Omental fat pad (tissue), 4 donors: ENCODE measurements around the gene CAMK1D. TPM values are rescaled to one million over a fixed set of nuclear protein-coding genes. Genes with fewer than 3 reads are reported as not detected.

Experiments used
- ATAC-seq: fragments of 150-250 bp; one replicate; pipeline ENCODE4 v1.9.1; 2016; ENCODE audit warnings: mild to moderate bottlenecking, moderate library complexity; ENCODE audit not compliant: low FRiP score
- DNase-seq: peaks from one replicate; pipeline ENCODE4 v3.0.0-alpha.2; 2019; ENCODE audit warnings: low spot score
- CTCF ChIP-seq, 3 donors: fragments of 450-650 bp; IDR thresholded peaks; one replicate each; pipeline ENCODE4 v1.5.1; 2016 to 2017; ENCODE audit warnings: antibody characterized with exemption in 3 of 3, mild to moderate bottlenecking in 3 of 3, moderate library complexity in 2 of 3
- total RNA-seq, 4 donors: library from RNA; depleted of rRNA; stranded (reverse); fragments of >200 nt; gene quantifications; one replicate each; pipeline ENCODE4 v1.1.0, GENCODE V29; 2016

The CAMK1D gene
- total RNA-seq, 4 donors from 2014 or later, result 6.0 to 15.8 (median 8.8) TPM

GRCh38 chr10:12757351-12757750, 408.0 kb downstream of the CAMK1D start:
- no peak for DNase-seq
- no peak for TF ChIP-seq CTCF (IDR thresholded peaks at IDR 0.05)
- no peak for ATAC-seq

- TF ChIP-seq CTCF (IDR thresholded peaks at IDR 0.05), result no peak
- no peak for DNase-seq
- ATAC-seq, result no peak
These were observed 408.9 kb downstream of the CAMK1D start for GRCh38 chr10:12758271-12758670.

- DNase-seq (no peak), ATAC-seq (no peak)
- TF ChIP-seq CTCF (IDR thresholded peaks at IDR 0.05), result no peak
These were observed 416.9 kb downstream of the CAMK1D start for GRCh38 chr10:12766223-12766622.

- ATAC-seq (no peak), DNase-seq (no peak)
- TF ChIP-seq CTCF (IDR thresholded peaks at IDR 0.05), result no peak
These were observed 419.1 kb downstream of the CAMK1D start for GRCh38 chr10:12768156-12769100.

GRCh38 chr10:12769323-12770044, 420.1 kb downstream of the CAMK1D start:
- no peak for ATAC-seq
- DNase-seq, result no peak
- no peak for TF ChIP-seq CTCF (IDR thresholded peaks at IDR 0.05)

GRCh38 chr10:12771981-12772760, 422.8 kb downstream of the CAMK1D start:
- TF ChIP-seq CTCF (IDR thresholded peaks at IDR 0.05), result no peak
- DNase-seq, result no peak
- ATAC-seq, result no peak
